Astrocyte (in vitro differentiated cells and primary cell): ENCODE measurements around the gene PSD4. TPM values are rescaled to one million over a fixed set of nuclear protein-coding genes. Genes with fewer than 3 reads are reported as not detected.

Experiments used
- DNase-seq: peaks from one replicate; pipeline ENCODE4 v3.0.0-alpha.2; 2010; ENCODE audit warnings: low read depth
- FAIRE-seq: peaks from 2 replicates; lab custom pipeline; 2011; peaks lifted over from hg19 to GRCh38; lab: Jason Lieb, UNC
- H2AFZ ChIP-seq: 2 replicates; pipeline ENCODE4 v1.6.0; 2012; ENCODE audit warnings: low read depth, low read length, inconsistent platforms
- H3K27ac ChIP-seq: 2 replicates; pipeline ENCODE4 v1.5.1; 2011; ENCODE audit warnings: low read depth, low read length, inconsistent platforms
- H3K27me3 ChIP-seq: 2 replicates; pipeline ENCODE4 v1.6.0; 2011; ENCODE audit warnings: low read length, inconsistent platforms; ENCODE audit not compliant: insufficient read depth
- H3K36me3 ChIP-seq: 2 replicates; pipeline ENCODE4 v1.5.1; 2011; ENCODE audit warnings: low read length, inconsistent platforms; ENCODE audit not compliant: insufficient read depth
- H3K4me1 ChIP-seq: 2 replicates; pipeline ENCODE4 v1.5.1; 2011; ENCODE audit warnings: low read length, inconsistent platforms; ENCODE audit not compliant: insufficient read depth
- H3K4me2 ChIP-seq: 2 replicates; pipeline ENCODE4 v1.6.0; 2012; ENCODE audit warnings: low read length, inconsistent platforms
- H3K4me3 ChIP-seq: 2 replicates; pipeline ENCODE4 v1.5.1; 2011; ENCODE audit warnings: low read depth, mild to moderate bottlenecking, low read length, inconsistent platforms; ENCODE audit not compliant: insufficient read depth
- H3K79me2 ChIP-seq: 2 replicates; pipeline ENCODE4 v1.6.0; 2012; ENCODE audit warnings: mild to moderate bottlenecking, low read length, inconsistent platforms; ENCODE audit not compliant: insufficient read depth
- H3K9ac ChIP-seq: 2 replicates; pipeline ENCODE4 v1.6.0; 2012; ENCODE audit warnings: mild to moderate bottlenecking, low read length, inconsistent platforms
- H3K9me3 ChIP-seq: 2 replicates; pipeline ENCODE4 v1.5.1; 2012; ENCODE audit warnings: low read depth, mild to moderate bottlenecking, low read length, inconsistent platforms; ENCODE audit not compliant: insufficient read depth
- H4K20me1 ChIP-seq: 2 replicates; pipeline ENCODE4 v1.6.0; 2012; ENCODE audit warnings: low read length, inconsistent platforms; ENCODE audit not compliant: insufficient read depth
- H3K27ac Mint-ChIP-seq: one replicate; pipeline ENCODE4 v1.8.0; 2021; ENCODE audit warnings: mild to moderate bottlenecking, mixed read lengths; ENCODE audit not compliant: unreplicated experiment
- H3K27me3 Mint-ChIP-seq: one replicate; pipeline ENCODE4 v1.8.0; 2021; ENCODE audit warnings: low read depth, mixed read lengths; ENCODE audit not compliant: unreplicated experiment
- H3K36me3 Mint-ChIP-seq: one replicate; pipeline ENCODE4 v1.8.0; 2021; ENCODE audit warnings: low read depth, mixed read lengths; ENCODE audit not compliant: unreplicated experiment
- H3K4me1 Mint-ChIP-seq: one replicate; pipeline ENCODE4 v1.8.0; 2021; ENCODE audit warnings: low read depth, mixed read lengths; ENCODE audit not compliant: unreplicated experiment
- H3K4me3 Mint-ChIP-seq: one replicate; pipeline ENCODE4 v1.8.0; 2021; ENCODE audit warnings: mild to moderate bottlenecking, moderate library complexity, mixed read lengths; ENCODE audit not compliant: unreplicated experiment
- H3K9me3 Mint-ChIP-seq: one replicate; pipeline ENCODE4 v1.8.0; 2021; ENCODE audit warnings: mild to moderate bottlenecking, mixed read lengths; ENCODE audit not compliant: unreplicated experiment
- EZH2 ChIP-seq: IDR thresholded peaks from 2 replicates; pipeline ENCODE4 v1.6.1; 2012; ENCODE audit warnings: mild to moderate bottlenecking, low read length, inconsistent platforms; ENCODE audit not compliant: insufficient read depth
- total RNA-seq: library from RNA; stranded (reverse); gene quantifications from 2 replicates; pipeline ENCODE4 v1.2.1, GENCODE V29; 2021
- TF ChIP-seq, protein P1 (sequence below): IDR thresholded peaks from 2 replicates; pipeline ENCODE4 v1.5.1; 2011; ENCODE audit warnings: low read depth, mild to moderate bottlenecking, inconsistent platforms, low read length, moderate library complexity; ENCODE audit not compliant: insufficient read depth

PSD4 gene
- total RNA-seq, 1 donor from 2014 or later: 4.0 TPM

DNA sequence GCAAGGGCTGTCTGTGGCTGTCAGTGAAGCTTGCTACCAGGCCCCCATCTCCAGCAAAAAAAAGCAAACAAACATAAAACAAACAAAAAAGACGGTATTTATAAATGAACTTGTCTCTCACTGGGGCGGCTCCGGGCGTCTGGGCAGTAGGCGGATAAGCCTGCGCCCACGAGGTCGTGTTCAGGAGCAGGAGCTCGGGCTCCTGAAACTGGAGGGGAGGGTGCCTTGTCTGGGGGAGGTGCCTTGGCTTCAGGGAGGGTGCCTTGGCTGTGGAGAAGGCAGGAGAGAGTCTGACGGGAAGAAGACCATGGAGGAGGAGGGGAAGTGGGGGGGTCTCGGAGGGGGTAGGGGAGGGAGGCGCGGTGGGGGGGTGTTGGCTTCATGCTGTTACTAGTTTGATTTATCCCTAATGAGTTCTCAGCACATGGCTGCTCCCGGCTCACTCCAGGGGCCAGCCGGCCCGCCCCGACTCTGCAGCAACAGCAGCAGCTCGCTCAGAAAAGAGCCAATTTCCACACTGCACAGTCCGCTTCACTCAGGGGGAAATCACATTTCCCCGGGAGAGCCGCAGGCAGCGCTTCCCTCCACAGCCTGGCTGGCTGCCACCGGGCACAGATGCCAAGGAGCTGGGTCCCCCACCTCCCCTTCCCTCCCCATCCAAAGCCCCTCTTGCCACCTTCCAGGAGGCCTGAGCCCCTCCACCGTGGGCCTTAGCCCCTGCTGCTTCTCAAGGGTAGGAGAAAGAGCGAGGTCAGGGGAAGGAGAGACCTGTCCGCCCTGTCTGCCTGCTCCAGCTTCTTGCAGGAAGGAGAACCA is 38.7 kb downstream of the PSD4 start:
- H3K4me1 Mint-ChIP-seq: peaks cover 28% of the 10 kb centered on the region
- peaks cover 29% of the 10 kb centered on the region for H3K4me1 ChIP-seq
- peak overlapping the region; percentile 32 for H3K4me2 ChIP-seq

DNA sequence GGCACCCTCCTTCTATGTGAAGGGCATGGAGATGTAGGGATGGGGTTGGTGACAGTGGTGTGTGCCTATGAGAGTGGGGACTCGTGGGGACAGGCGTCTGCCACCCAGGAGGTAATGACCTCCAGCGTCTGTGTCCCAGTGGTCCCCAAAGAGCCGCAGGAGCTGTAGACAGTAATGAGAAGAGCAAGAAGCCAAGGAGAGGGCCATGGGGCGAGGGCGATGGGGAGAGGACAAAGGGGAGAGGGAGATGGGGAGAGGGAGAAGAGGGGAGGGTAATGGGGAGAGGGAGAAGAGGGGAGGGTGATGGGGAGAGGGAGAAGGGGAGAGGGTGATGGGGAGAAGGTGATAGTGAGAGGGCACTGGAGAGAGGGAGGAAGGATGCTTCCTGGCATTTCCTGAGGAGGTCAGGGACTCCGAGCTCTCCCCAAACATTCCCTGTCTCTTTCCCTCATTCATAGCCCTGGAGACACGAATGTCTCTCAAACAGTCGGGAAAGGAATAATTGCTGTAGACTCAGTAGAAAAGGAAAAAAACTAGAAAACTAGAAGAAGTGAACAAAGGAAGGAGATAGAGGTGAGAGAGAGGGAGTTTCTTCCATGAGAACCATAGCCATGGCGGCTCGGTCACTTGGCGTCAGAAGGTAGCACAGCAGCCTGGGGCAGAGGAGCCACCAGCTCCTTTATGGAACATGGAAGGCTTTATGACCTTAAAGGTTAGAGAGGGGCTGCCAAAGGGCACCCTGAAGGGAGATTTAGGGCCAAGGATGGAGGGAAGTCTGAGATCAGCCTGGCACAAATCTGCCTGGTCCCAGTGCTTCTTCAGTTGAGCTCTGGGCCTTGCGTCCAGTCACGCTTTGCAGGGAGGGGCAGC is 39.5 kb downstream of the PSD4 start:
- no peak overlapping the region for H3K27ac ChIP-seq

More for the DNA sequence above, 38.7 kb downstream of the PSD4 start:
- Histone ChIP-seq H4K20me1 (no peaks in the 10 kb centered on the region), H3K27me3 (no peaks in the 10 kb centered on the region), H3K9ac (peak overlapping the region; percentile 13), H3K27ac (no peak overlapping the region), H3K36me3 (no peaks in the 10 kb centered on the region), H2AFZ (peak overlapping the region; percentile 68), H3K9me3 (no peaks in the 10 kb centered on the region), H3K4me3 (no peak overlapping the region), H3K79me2 (no peaks in the 10 kb centered on the region)
- no peak overlapping the region for H3K4me3 Mint-ChIP-seq
- TF ChIP-seq, protein P1, sequence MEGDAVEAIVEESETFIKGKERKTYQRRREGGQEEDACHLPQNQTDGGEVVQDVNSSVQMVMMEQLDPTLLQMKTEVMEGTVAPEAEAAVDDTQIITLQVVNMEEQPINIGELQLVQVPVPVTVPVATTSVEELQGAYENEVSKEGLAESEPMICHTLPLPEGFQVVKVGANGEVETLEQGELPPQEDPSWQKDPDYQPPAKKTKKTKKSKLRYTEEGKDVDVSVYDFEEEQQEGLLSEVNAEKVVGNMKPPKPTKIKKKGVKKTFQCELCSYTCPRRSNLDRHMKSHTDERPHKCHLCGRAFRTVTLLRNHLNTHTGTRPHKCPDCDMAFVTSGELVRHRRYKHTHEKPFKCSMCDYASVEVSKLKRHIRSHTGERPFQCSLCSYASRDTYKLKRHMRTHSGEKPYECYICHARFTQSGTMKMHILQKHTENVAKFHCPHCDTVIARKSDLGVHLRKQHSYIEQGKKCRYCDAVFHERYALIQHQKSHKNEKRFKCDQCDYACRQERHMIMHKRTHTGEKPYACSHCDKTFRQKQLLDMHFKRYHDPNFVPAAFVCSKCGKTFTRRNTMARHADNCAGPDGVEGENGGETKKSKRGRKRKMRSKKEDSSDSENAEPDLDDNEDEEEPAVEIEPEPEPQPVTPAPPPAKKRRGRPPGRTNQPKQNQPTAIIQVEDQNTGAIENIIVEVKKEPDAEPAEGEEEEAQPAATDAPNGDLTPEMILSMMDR: no peak
- TF ChIP-seq EZH2: no peak
- H3K27ac Mint-ChIP-seq: no peak overlapping the region
- H3K9me3 Mint-ChIP-seq: peaks cover 3% of the 10 kb centered on the region
- FAIRE-seq: no peak
- no peak for DNase-seq
- H3K36me3 Mint-ChIP-seq: peaks cover 2% of the 10 kb centered on the region
- H3K27me3 Mint-ChIP-seq: peaks cover 8% of the 10 kb centered on the region

More for the DNA sequence above, 39.5 kb downstream of the PSD4 start:
- peaks cover 3% of the 10 kb centered on the region for H3K9me3 Mint-ChIP-seq
- no peaks in the 10 kb centered on the region for H3K9me3 ChIP-seq
- no peaks in the 10 kb centered on the region for H4K20me1 ChIP-seq
- H3K9ac ChIP-seq: no peak overlapping the region
- H3K4me1 ChIP-seq: peaks cover 38% of the 10 kb centered on the region
- H3K79me2 ChIP-seq: no peaks in the 10 kb centered on the region
- no peak overlapping the region for H3K4me2 ChIP-seq
- H3K4me1 Mint-ChIP-seq: peaks cover 32% of the 10 kb centered on the region
- H3K27me3 ChIP-seq: no peaks in the 10 kb centered on the region
- H3K36me3 ChIP-seq: no peaks in the 10 kb centered on the region
- H2AFZ ChIP-seq: no peak overlapping the region
- FAIRE-seq: no peak
- DNase-seq: no peak
- H3K36me3 Mint-ChIP-seq: peaks cover 2% of the 10 kb centered on the region
- TF ChIP-seq, protein P1: no peak
- TF ChIP-seq EZH2: no peak
- peaks cover 6% of the 10 kb centered on the region for H3K27me3 Mint-ChIP-seq
- H3K4me3 ChIP-seq: no peak overlapping the region
- H3K27ac Mint-ChIP-seq: no peak overlapping the region
- H3K4me3 Mint-ChIP-seq: no peak overlapping the region
